OCI-M2 (cell line): ENCODE data around the gene CD68.
"Not testable (repeated sequence)": the region's sequence is repeated elsewhere in the genome, so short reads cannot be mapped to it uniquely, and the experiment has no call there.

Source experiments
- DNase-seq: peaks from one replicate; lab custom pipeline; 2025; ENCODE audit not compliant: unreplicated experiment; lab: John Stamatoyannopoulos, UW

CD68 gene

DNA sequence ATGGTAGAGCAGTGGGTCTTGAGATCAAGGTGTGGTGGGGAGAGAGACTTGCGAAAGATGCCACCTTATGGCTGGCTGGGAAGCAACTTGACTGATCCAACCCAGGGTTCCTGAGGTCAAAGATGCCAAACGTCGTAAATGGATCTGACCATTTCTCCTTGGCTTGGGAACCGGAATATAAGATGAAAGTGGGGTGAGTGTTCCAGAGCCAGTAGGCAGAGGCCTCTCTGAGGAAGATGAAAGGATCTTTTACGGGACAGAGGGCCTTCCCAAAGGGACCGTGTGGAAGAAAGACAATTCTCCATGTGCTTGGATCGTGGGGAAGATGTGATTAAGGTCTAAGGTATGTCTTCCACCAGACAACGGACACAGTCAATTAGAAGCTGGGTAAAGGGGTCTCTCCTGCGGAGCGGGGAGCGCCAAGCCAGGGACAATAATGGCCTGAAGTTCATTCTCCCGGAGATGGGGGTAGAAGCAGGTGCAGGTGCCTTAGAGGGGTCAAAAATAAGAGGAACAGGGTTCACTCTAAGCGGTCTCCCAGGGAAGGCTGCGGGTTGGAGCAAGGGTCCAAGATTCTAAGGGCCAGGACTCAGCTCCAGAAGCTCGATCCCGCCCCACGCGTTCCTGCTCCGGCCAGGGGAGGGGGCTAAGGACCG lies 34.5 kb downstream of the CD68 start:
- no peak for DNase-seq

DNA sequence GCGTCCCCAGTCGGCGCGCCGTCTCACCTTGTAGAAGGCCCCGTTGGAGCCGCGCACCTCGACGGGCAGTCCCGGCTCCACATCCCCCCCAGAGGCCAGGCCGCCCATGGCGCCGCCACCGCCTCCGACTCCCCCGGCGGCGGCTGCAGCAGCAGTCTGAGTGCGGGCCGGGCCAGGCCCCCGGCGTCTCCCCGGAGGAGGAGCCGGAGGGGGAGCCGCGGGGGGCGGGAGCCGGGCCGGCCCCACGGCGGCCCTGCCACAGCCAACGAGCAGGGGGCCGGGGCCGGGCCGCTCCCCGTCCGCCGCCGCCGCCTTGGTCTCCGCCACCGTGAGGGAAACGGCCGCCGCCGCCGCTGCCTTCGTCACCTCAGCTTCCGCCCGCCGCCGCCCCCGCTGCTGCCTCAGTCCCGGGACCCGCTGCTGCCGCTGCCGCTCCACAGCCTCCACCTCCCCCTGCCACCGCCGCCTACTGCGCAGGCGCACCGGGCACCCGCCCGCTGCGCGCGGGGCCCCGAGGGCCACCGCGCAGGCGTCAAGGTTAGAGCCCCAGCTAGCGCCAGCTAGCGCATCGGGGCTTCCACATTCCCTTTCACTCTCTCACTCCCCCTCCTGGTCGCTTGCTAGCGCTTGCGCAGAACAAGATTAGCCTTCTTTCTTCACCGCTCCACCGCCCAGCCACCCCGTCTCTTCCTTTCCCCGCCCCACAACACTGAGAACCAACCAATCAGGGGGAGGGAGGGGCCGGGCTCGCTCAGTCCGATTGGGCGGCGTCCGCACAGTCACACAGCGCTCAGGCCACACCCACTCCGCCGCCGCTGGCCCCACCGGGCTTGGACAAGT lies 35.2 kb downstream of the CD68 start, which contains the start of gene FXR2:
TSS of gene FXR2 (minus strand) at position 473 of the 840 bp plus-strand sequence. CDS start at position 108, 365 bp downstream.
- peak; percentile 87 for DNase-seq

DNA sequence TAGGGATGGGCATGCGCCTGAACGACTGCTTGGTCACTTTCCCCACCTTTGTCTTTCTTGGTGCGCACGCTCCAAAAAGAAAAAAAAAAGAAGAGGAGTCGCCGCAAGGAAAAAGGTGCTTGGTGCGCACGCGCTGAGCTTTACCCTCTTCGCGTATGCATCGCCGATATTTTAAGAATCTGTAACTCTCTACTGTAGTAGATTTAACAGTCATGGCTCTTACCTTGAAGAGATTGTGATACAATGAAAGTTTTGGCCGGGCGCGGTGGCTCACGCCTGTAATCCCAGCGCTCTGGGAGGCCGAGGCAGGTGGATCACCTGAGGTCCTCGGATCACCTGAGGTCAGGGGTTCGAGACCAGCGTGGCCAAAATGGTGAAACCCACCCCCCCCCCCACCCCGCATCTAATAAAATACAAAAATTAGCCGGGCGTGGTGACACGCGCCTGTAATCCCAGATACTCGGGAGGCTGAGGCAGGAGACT lies 35.9 kb downstream of the CD68 start:
- DNase-seq = no peak

- DNase-seq = no peak
These were observed 39.2 kb downstream of the CD68 start for GRCh38 chr17:7618608-7619007.

DNA sequence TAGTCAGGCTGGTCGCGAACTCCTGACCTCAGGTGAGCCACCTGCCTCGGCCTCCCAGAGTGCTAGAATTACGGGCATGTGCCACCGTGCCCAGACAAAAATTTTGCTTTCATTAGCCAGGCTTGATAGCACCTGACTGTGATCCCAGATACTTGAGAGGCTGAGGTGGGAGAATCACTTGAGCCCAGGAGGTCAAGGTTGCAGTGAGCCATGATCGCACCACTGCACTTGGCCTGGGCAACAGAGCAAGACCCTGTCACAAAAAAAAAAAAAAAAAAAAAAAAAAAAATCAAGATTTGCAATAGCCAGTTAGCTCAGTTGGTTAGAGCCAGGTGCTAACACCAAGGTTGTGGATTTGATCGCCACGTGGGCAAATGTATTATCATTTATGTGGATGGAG lies 41.4 kb downstream of the CD68 start:
- DNase-seq = no peak

- DNase-seq = no peak
These were observed 44.2 kb downstream of the CD68 start for GRCh38 chr17:7623661-7624060.

DNA sequence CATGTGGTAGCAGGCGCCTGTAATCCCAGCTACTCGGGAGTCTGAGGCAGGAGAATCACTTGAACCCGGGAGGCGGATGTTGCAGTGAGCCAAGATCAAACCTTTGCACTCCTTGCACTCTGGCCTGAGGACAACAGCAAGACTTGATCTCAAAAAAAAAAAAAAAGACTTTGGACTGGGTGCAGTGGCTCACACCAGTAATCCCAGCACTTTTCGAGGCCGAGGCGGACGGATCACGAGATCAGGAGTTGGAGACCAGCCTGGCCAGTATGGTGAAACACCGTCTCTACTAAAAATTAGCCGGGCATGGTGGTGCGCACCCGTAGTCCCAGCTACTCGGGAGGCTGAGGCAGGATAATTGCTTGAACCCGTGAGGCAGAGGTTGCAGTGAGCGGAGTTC lies 46.3 kb downstream of the CD68 start:
- not testable (repeated sequence) for DNase-seq

- DNase-seq = no peak
These were observed 46.9 kb downstream of the CD68 start for GRCh38 chr17:7626307-7626706.

DNA sequence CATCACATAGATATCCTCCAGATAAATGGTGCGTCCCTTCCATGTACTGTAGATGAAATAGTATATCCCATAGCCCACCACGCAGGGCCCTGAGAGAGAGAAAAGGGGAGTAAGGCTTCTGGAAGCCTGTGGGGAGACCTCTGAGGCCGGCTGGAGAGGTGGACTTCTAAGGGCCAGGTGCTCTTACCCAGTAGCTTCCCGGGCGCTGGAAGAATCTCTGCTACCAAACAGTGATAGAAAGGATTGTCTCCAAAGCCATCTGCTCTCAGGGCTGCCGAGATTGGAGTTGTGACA lies 47.5 kb downstream of the CD68 start:
- no peak for DNase-seq

GRCh38 chr17:7627250-7628121 lies 48.0 kb downstream of the CD68 start, which contains the start of gene SAT2:
Gene SAT2, minus strand, starts transcription at chr17:7627821. Its CDS starts 186 bp downstream, at chr17:7627635.
- no peak for DNase-seq

GRCh38 chr17:7629939-7630571 lies 50.6 kb downstream of the CD68 start, which contains the start of gene SHBG:
Gene SHBG, plus strand, starts transcription at chr17:7630135. Its CDS starts 38 bp downstream, at chr17:7630173.
- DNase-seq = no peak
